ENCODE measurements around the gene SUSD1. TPM values are rescaled to one million over a fixed set of nuclear protein-coding genes. Genes with fewer than 3 reads are reported as not detected.

The SUSD1 gene
- total RNA-seq, 2 experiments from 2014 or later: 0.32 TPM; not detected in 1

- TF ChIP-seq EZH2phosphoT487 (IDR thresholded peaks at IDR 0.05; ENCODE audit: borderline replicate concordance, low read depth, low read length): no peak
- no peak for TF ChIP-seq CTCF (conservative IDR thresholded peaks at IDR 0.05; ENCODE audit: low read length)
- Histone ChIP-seq H2AFZ (ENCODE audit: low read length) (no peak overlapping the region), H3K27ac (ENCODE audit: low read depth, low read length, poor library complexity, severe bottlenecking) (no peak overlapping the region), H3K9me2 (ENCODE audit: insufficient read depth, low read length) (no peaks in the 10 kb centered on the region), H3K9me3 (ENCODE audit: low read length) (peaks cover 10% of the 10 kb centered on the region), H3K79me2 (ENCODE audit: insufficient read depth, low read depth, low read length) (no peaks in the 10 kb centered on the region), H3K4me2 (ENCODE audit: low read length) (no peak overlapping the region), H3K4me1 (ENCODE audit: insufficient read depth, low read length, poor library complexity, severe bottlenecking) (no peaks in the 10 kb centered on the region), H3K4me3 (ENCODE audit: low read depth, low read length, poor library complexity, severe bottlenecking) (no peak overlapping the region), H3K36me3 (ENCODE audit: insufficient read depth, low read length) (peaks cover 18% of the 10 kb centered on the region), H4K20me1 (ENCODE audit: insufficient read depth, low read length) (no peaks in the 10 kb centered on the region)
- no TSS peak for BruUV-seq (replicated peaks)
- no peak for DNase-seq (ENCODE audit: low spot score)
- CTCF ChIA-PET (ENCODE audit: unreplicated experiment): no interaction called here
- POLR2A ChIA-PET: no interaction called here
- intact Hi-C loops (cut with micrococcal nuclease; ENCODE audit: unreplicated experiment): no loop called here
Observed at GRCh38 chr9:112203536-112203935, 28.4 kb upstream of the SUSD1 start.

- no peak overlapping the region for H2AFZ ChIP-seq (ENCODE audit: low read length)
- H3K9me2 ChIP-seq (ENCODE audit: insufficient read depth, low read length): no peaks in the 10 kb centered on the region
- BruUV-seq (replicated peaks): no TSS peak
- no peaks in the 10 kb centered on the region for H3K9me3 ChIP-seq (ENCODE audit: low read length)
- POLR2A ChIA-PET: interaction anchor here (0.7 kb wide), 1 partner anchor 201 kb away, joined by 3 read pairs; no protein-coding TSS in a partner anchor
- no peaks in the 10 kb centered on the region for H4K20me1 ChIP-seq (ENCODE audit: insufficient read depth, low read length)
- H3K4me3 ChIP-seq (ENCODE audit: low read depth, low read length, poor library complexity, severe bottlenecking): no peak overlapping the region
- intact Hi-C loops (cut with micrococcal nuclease; ENCODE audit: unreplicated experiment): no loop called here
- no peak for DNase-seq (ENCODE audit: low spot score)
- CTCF ChIA-PET (ENCODE audit: unreplicated experiment): no interaction called here
- H3K4me2 ChIP-seq (ENCODE audit: low read length): no peak overlapping the region
- no peak for TF ChIP-seq CTCF (conservative IDR thresholded peaks at IDR 0.05; ENCODE audit: low read length)
- no peak for TF ChIP-seq EZH2phosphoT487 (IDR thresholded peaks at IDR 0.05; ENCODE audit: borderline replicate concordance, low read depth, low read length)
- no peak overlapping the region for H3K27ac ChIP-seq (ENCODE audit: low read depth, low read length, poor library complexity, severe bottlenecking)
- no peaks in the 10 kb centered on the region for H3K4me1 ChIP-seq (ENCODE audit: insufficient read depth, low read length, poor library complexity, severe bottlenecking)
- H3K36me3 ChIP-seq (ENCODE audit: insufficient read depth, low read length): no peaks in the 10 kb centered on the region
- no peaks in the 10 kb centered on the region for H3K79me2 ChIP-seq (ENCODE audit: insufficient read depth, low read depth, low read length)
Observed at GRCh38 chr9:112200711-112201110, 25.6 kb upstream of the SUSD1 start.

GRCh38 chr9:112198646-112199045, 23.5 kb upstream of the SUSD1 start:
- Histone ChIP-seq H3K9me3 (ENCODE audit: low read length) (no peaks in the 10 kb centered on the region), H3K4me3 (ENCODE audit: low read depth, low read length, poor library complexity, severe bottlenecking) (no peak overlapping the region), H2AFZ (ENCODE audit: low read length) (no peak overlapping the region), H3K4me1 (ENCODE audit: insufficient read depth, low read length, poor library complexity, severe bottlenecking) (no peaks in the 10 kb centered on the region), H3K9me2 (ENCODE audit: insufficient read depth, low read length) (no peaks in the 10 kb centered on the region), H3K4me2 (ENCODE audit: low read length) (no peak overlapping the region), H3K36me3 (ENCODE audit: insufficient read depth, low read length) (no peaks in the 10 kb centered on the region), H3K27ac (ENCODE audit: low read depth, low read length, poor library complexity, severe bottlenecking) (no peak overlapping the region), H3K79me2 (ENCODE audit: insufficient read depth, low read depth, low read length) (no peaks in the 10 kb centered on the region), H4K20me1 (ENCODE audit: insufficient read depth, low read length) (no peaks in the 10 kb centered on the region)
- no peak for DNase-seq (ENCODE audit: low spot score)
- no TSS peak for BruUV-seq (replicated peaks)
- intact Hi-C loops (cut with micrococcal nuclease; ENCODE audit: unreplicated experiment): no loop called here
- TF ChIP-seq EZH2phosphoT487 (IDR thresholded peaks at IDR 0.05; ENCODE audit: borderline replicate concordance, low read depth, low read length): no peak
- no peak for TF ChIP-seq CTCF (conservative IDR thresholded peaks at IDR 0.05; ENCODE audit: low read length)
- ChIA-PET CTCF (ENCODE audit: unreplicated experiment) (no interaction called here), POLR2A (no interaction called here)
